Muscle layer of duodenum (tissue), 2 donors: ENCODE data around the gene THSD7A.
"Not testable (repeated sequence)": the region's sequence is repeated elsewhere in the genome, so short reads cannot be mapped to it uniquely, and the experiment has no call there.

Experiments
- H3K27ac ChIP-seq: one replicate; pipeline ENCODE4 v1.7.0; 2013; ENCODE audit warnings: mild to moderate bottlenecking, low read length
- H3K27me3 ChIP-seq: one replicate; pipeline ENCODE4 v1.7.0; 2013; ENCODE audit warnings: low read depth, mild to moderate bottlenecking, control low read depth, low read length
- H3K36me3 ChIP-seq, 2 donors: one replicate each; pipeline ENCODE4 v1.7.0; 2013; ENCODE audit warnings: low read length in 2 of 2, control low read depth in 1 of 2, mild to moderate bottlenecking in 1 of 2; ENCODE audit not compliant: insufficient read depth in 2 of 2, control insufficient read depth in 1 of 2
- H3K4me1 ChIP-seq, 2 donors: one replicate each; pipeline ENCODE4 v1.7.0; 2013; ENCODE audit warnings: low read length in 2 of 2, mild to moderate bottlenecking in 2 of 2, control low read depth in 1 of 2, moderate library complexity in 1 of 2; ENCODE audit not compliant: insufficient read depth in 2 of 2, control insufficient read depth in 1 of 2
- H3K4me3 ChIP-seq, 2 donors: one replicate each; pipeline ENCODE4 v1.7.0; 2013; ENCODE audit warnings: low read length in 2 of 2, low read depth in 1 of 2, mild to moderate bottlenecking in 1 of 2
- H3K9me3 ChIP-seq, 2 donors: one replicate each; pipeline ENCODE4 v1.7.0; 2013; ENCODE audit warnings: low read length in 2 of 2, control low read depth in 1 of 2, mild to moderate bottlenecking in 1 of 2; ENCODE audit not compliant: control insufficient read depth in 1 of 2
- donor health status: healthy.

Gene THSD7A

DNA sequence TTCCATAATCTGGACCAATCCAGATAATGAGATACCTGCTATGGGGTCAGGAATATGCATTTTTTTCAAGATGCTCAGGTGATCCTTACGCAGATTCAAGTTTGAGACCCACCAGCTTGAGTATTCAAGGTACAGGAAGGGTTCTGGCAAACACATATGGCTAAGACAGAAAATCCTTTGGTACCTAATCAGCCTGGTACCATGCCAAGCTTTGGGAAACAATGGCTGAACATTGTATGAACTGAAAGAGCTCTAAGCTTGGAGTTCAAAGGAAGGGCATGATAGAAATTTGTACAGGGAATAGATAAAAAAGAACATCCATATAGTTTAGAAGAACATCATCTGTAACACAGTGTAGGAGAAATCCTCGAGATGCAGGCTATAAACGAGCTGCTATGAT, 382.7 kb downstream of the THSD7A start:
- Histone ChIP-seq H3K27me3 (no peaks in the 10 kb centered on the region), H3K36me3 (no peaks in the 10 kb centered on the region), H3K4me3 (no peak overlapping the region), H3K9me3 (no peaks in the 10 kb centered on the region), H3K4me1 (no peaks in the 10 kb centered on the region), H3K27ac (no peak overlapping the region)

DNA sequence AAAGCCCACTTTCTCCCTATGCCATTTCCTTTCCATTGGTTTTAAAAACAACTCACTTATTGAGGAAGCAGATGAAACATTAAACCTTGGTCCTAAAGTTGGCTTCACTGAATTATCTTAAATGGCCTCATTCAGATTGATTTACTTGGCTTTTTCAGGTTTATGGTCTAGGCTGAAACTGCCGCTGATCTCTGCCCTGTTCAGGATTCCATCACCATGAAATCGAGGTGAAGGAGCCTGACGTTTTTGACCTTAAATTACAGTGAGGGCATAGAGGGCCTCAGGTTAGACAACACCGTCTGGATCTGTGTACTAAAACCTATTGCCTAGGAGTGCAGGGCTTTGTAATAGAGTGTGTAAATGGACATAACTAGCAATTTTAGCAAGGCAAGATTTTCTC, 383.7 kb downstream of the THSD7A start:
- no peaks in the 10 kb centered on the region for H3K36me3 ChIP-seq
- H3K9me3 ChIP-seq = no peaks in the 10 kb centered on the region
- no peak overlapping the region for H3K27ac ChIP-seq
- no peak overlapping the region for H3K4me3 ChIP-seq
- no peaks in the 10 kb centered on the region for H3K27me3 ChIP-seq
- H3K4me1 ChIP-seq = no peaks in the 10 kb centered on the region

GRCh38 chr7:11447106-11447505, 384.9 kb downstream of the THSD7A start:
- Histone ChIP-seq H3K27ac (no peak overlapping the region), H3K27me3 (no peaks in the 10 kb centered on the region), H3K4me1 (no peaks in the 10 kb centered on the region), H3K9me3 (no peaks in the 10 kb centered on the region), H3K36me3 (no peaks in the 10 kb centered on the region), H3K4me3 (no peak overlapping the region)

DNA sequence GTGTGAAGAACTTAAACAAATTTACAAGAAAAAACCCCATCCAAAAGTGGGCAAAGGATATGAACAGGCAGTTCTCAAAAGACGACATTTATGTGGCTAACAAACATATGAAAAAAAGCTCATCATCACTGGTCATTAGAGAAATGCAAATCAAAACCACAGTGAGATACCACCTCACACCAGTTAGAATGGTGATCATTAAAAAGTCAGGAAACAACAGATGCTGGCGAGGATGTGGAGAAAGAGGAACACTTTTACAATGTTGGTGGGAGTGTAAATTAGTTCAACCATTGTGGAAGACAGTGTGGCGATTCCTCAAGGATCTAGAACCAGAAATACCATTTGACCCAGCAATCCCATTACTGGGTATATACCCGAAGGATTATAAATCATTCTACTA, 388.1 kb downstream of the THSD7A start:
- not testable (repeated sequence) for H3K4me3 ChIP-seq, H3K27me3 ChIP-seq, H3K36me3 ChIP-seq, H3K27ac ChIP-seq, H3K9me3 ChIP-seq, H3K4me1 ChIP-seq

DNA sequence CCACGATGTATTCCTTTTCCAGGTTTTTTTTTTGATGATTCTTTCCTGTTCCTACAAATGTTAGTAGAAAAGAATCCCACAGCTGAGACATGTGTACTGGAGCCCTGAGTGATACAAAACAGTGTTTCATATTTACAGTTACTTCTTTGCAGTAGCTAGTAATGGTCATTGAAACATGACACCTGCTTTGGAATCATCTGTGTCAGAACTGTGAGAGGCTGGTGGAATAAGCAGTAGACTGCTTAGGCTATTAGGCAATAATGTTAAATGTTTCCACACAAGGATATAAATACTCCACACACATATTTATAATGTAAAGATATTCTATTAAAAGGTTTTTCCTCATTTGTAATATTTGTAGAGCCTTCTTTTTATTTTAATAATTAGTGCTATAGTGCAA, 394.0 kb downstream of the THSD7A start:
- H3K36me3 ChIP-seq = no peaks in the 10 kb centered on the region
- no peak overlapping the region for H3K27ac ChIP-seq
- no peaks in the 10 kb centered on the region for H3K4me1 ChIP-seq
- peaks cover 0 to 9% of the 10 kb centered on the region in 2 donors for H3K9me3 ChIP-seq
- no peak overlapping the region for H3K4me3 ChIP-seq
- no peaks in the 10 kb centered on the region for H3K27me3 ChIP-seq

DNA sequence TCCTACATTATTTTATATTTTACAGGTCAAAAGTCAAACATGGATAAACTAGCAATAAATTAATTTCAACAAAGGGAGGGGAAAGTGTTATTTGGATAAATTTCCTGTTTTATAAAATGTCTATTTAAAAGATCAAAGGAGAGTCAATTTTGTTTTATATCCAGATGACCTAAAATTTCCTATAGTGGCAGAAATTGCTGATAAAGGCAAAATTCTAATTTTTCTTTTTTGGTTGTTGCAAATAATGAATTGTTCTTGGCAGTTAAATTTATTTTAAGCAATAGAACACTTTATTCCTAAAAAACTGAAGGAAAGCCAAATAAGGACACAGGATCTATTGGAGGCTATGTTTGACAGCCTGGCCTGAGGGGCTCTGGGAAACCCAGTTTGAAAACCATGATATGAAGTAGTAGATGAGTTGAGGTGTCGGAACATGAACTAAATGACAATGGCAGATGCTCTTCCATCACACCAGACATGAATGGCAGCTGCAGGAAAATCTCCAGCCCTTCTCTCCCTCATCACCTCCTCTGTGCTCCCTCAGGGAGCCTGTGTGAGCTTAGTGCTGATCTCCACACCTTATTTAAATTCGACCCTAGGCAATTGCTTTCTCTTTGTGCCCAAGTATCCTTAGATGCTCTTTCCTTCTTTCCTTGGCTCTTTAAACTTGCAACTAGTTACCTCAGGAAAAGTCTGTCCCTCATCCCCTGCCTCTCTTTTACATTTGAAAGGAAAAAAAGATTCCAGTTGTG, 395.0 kb downstream of the THSD7A start:
- Histone ChIP-seq H3K9me3 (peaks cover 0 to 9% of the 10 kb centered on the region in 2 donors), H3K27me3 (no peaks in the 10 kb centered on the region), H3K36me3 (no peaks in the 10 kb centered on the region), H3K4me3 (no peak overlapping the region), H3K4me1 (no peaks in the 10 kb centered on the region), H3K27ac (no peak overlapping the region)

GRCh38 chr7:11436316-11436715, 395.7 kb downstream of the THSD7A start:
- no peaks in the 10 kb centered on the region for H3K4me1 ChIP-seq
- H3K27me3 ChIP-seq = no peaks in the 10 kb centered on the region
- H3K4me3 ChIP-seq = no peak overlapping the region
- no peak overlapping the region for H3K27ac ChIP-seq
- peaks cover 0 to 9% of the 10 kb centered on the region in 2 donors for H3K9me3 ChIP-seq
- no peaks in the 10 kb centered on the region for H3K36me3 ChIP-seq

DNA sequence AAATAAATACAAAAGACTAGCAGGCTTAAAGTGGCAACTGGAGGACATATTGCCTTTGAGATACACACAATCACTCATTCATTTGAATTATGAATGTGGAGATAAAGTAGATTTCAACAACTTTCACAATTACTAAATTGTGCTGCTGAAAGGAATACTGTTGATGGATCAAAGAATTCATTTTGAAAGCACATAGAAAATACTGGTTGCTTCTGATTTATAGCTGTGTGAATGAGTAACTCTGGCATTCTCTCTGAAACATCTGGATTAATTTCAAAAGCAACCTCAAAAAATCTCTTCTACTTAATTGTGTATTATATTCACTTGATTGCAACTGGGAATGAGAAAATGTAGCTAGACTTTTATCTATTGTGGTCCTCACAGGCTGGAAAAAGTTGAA, 397.6 kb downstream of the THSD7A start:
- Histone ChIP-seq H3K27ac (no peak overlapping the region), H3K4me3 (no peak overlapping the region), H3K36me3 (no peaks in the 10 kb centered on the region), H3K9me3 (peaks cover 0 to under 1% of the 10 kb centered on the region in 2 donors), H3K4me1 (no peaks in the 10 kb centered on the region), H3K27me3 (no peaks in the 10 kb centered on the region)

- Histone ChIP-seq H3K27ac (no peak overlapping the region), H3K36me3 (no peaks in the 10 kb centered on the region), H3K27me3 (no peaks in the 10 kb centered on the region), H3K9me3 (no peaks in the 10 kb centered on the region), H3K4me3 (no peak overlapping the region), H3K4me1 (no peaks in the 10 kb centered on the region)
Observed at GRCh38 chr7:11430841-11431240, 401.2 kb downstream of the THSD7A start.

GRCh38 chr7:11430112-11430511, 401.9 kb downstream of the THSD7A start:
- no peak overlapping the region for H3K27ac ChIP-seq
- H3K27me3 ChIP-seq = no peaks in the 10 kb centered on the region
- H3K4me3 ChIP-seq = no peak overlapping the region
- no peaks in the 10 kb centered on the region for H3K36me3 ChIP-seq
- H3K4me1 ChIP-seq = no peaks in the 10 kb centered on the region
- H3K9me3 ChIP-seq = no peaks in the 10 kb centered on the region

DNA sequence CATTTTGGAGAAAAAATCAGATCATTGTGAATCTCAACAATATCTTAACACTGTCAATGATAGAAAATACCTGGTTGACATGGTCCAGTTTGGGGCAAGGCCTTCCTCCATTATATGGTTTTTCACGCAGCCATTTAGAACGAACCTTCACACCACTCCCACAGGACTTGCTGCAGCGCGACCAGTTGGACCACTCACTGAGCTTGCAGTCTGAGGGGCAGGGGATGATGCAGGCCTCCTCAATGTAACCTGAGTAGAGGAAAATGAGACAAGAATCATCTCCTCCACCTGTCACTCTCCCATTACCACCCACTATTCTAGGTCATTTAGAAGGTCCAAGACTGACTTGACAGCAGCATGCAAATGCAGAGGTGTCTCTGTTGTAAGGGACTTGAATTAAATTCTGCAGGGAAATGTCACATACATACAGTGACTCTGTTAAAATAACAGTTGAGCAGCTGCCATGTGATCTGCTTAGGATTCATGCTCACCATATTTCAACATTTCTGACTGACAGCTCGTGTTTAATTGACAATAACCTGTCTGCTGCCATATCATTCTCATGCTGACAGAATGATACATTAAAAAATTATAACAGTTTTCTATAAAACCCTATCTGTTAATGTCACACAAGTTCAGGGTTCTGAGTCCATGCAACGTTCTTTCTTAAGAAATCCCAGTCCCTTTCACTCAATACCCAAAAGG, 403.0 kb downstream of the THSD7A start:
- no peaks in the 10 kb centered on the region for H3K4me1 ChIP-seq
- H3K27ac ChIP-seq = no peak overlapping the region
- no peaks in the 10 kb centered on the region for H3K27me3 ChIP-seq
- no peak overlapping the region for H3K4me3 ChIP-seq
- no peaks in the 10 kb centered on the region for H3K9me3 ChIP-seq
- no peaks in the 10 kb centered on the region for H3K36me3 ChIP-seq
